Right lobe of liver (tissue), 6 donors: ENCODE measurements around the gene CFLAR. TPM values are rescaled to one million over a fixed set of nuclear protein-coding genes. Genes with fewer than 3 reads are reported as not detected.
"Not testable (repeated sequence)": the region's sequence is repeated elsewhere in the genome, so short reads cannot be mapped to it uniquely, and the experiment has no call there.

Experiments
- ATAC-seq, 4 donors: fragments of 200-7000 bp; cut with Tn5 transposase; one replicate each; pipeline ENCODE4 v1.9.1; 2020; ENCODE audit warnings: mild to moderate bottlenecking in 4 of 4, moderate library complexity in 4 of 4
- DNase-seq, 3 donors: peaks; one replicate each; pipeline ENCODE4 v3.0.0-alpha.2; 2020
- H3K27ac ChIP-seq, 3 donors: fragments of 200-600 bp; one replicate each; pipeline ENCODE4 v1.8.0; 2022
- H3K27me3 ChIP-seq, 2 donors: fragments of 200-600 bp; one replicate each; pipeline ENCODE4 v1.8.0; 2022
- H3K36me3 ChIP-seq, 4 donors: fragments of 200-600 bp; sonication (generic) in 1 of 4; one replicate each; pipeline versions ENCODE4 v1.5.1 to v1.8.0; 2017 to 2022; ENCODE audit warnings: control low read depth in 1 of 4
- H3K4me1 ChIP-seq, 4 donors: fragments of 200-600 bp; sonication (generic) in 1 of 4; one replicate each; pipeline versions ENCODE4 v1.5.1 to v1.8.0; 2017 to 2022; ENCODE audit warnings: control low read depth in 1 of 4
- H3K4me3 ChIP-seq, 3 donors: fragments of 200-600 bp; one replicate each; pipeline ENCODE4 v1.8.0; 2022
- H3K9me3 ChIP-seq, 4 donors: fragments of 200-600 bp; sonication (generic) in 1 of 4; one replicate each; pipeline versions ENCODE4 v1.5.1 to v1.8.0; 2017 to 2022; ENCODE audit warnings: control low read depth in 1 of 4
- CTCF ChIP-seq, 4 donors: fragments of 200-600 bp in 3 of 4; fragments of 450-650 bp in 1 of 4; IDR thresholded peaks; one replicate each; pipeline versions ENCODE4 v1.5.1 to v1.8.0; 2016 to 2022; ENCODE audit warnings: antibody characterized with exemption in 4 of 4, mild to moderate bottlenecking in 2 of 4
- POLR2A ChIP-seq: fragments of 450-650 bp; IDR thresholded peaks from one replicate; pipeline ENCODE4 v1.6.1; 2017; ENCODE audit warnings: antibody characterized with exemption, mild to moderate bottlenecking
- WGBS: methylation state at CpG from one replicate; pipeline ENCODE4 v1.1.6; 2018; ENCODE audit warnings: low coverage, low lambda C conversion rate; ENCODE audit not compliant: insufficient coverage; ENCODE audit errors: missing lambda C conversion rate; 5-methylcytosine and 5-hydroxymethylcytosine counted together
- intact Hi-C, 2 donors: fragments of 100-400 bp; cut with DNase I; formaldehyde crosslinking; loops; one replicate each; pipeline versions ENCODE4 v1.11.2 to v1.14.1; 2022
- total RNA-seq, 6 experiments: library from RNA; depleted of rRNA in 2 of 6; stranded (reverse); fragments of >200 nt in 2 of 6; fragmentation: NEBNext Ultra II Directional in 3 of 6; extraction: Animal tissue kit (Norgen Biotek cat#: 25700) in 3 of 6; gene quantifications; one replicate each; pipeline versions ENCODE4 v1.1.0 to v1.2.4, GENCODE V29; 2016 to 2023
- donor health status: DM: no; HTN: yes; CAD: no.
- donor health status: DM: no; HTN: no; CAD: no.
- donor health status: DM: no; HTN: no; CAD: no.
- donor health status: DM: no; HTN: yes; CAD: no.
- donor health status: DM: no; HTN: yes; CAD: no.

The CFLAR gene
- total RNA-seq, 6 experiments from 2014 or later, result 50.2 to 85.4 (median 66.3) TPM

DNA sequence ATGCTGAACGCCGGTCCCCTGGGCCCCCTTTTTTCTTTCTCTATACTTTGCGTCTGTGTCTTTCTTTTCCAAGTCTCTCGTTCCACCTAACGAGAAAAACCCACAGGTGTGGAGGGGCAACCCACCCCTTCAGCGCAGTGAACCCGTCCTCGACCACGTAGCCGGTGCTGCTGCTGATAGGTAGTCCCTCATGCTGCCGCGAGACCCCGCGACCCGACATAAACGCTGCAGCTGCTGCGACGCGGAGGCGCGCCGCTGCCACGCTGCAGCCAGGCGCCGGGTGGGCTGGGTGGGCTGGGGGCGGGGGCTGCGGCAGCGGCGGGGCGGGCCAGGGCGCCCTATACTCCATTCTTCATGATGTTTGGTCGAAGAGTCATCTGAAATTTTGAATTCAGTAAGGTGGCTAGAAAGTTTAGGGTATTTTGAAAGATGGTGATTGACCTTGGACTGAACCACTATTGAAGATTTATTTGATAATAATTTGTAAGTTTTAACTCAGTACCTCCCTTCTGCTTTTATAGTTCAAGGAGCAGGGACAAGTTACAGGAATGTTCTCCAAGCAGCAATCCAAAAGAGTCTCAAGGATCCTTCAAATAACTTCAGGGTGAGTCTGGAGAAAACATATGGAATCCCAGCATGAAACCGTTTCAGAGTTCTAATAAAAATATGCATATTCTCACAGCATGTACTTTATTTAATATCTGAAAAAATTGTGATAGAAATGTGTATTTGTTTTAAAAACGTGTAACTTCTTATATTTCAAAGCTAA, 24.1 kb downstream of the CFLAR start:
- Histone ChIP-seq H3K27me3 (no peaks in the 10 kb centered on the region), H3K4me1 (peaks cover 0 to 13% (median 6%) of the 10 kb centered on the region in 4 donors), H3K9me3 (no peaks in the 10 kb centered on the region), H3K36me3 (peaks cover 4 to 84% (median 47%) of the 10 kb centered on the region in 4 donors), H3K27ac (no peak overlapping the region), H3K4me3 (no peak overlapping the region)
- intact Hi-C loops, result no loop called here
- TF ChIP-seq CTCF (IDR thresholded peaks at IDR 0.05), result no peak
- TF ChIP-seq POLR2A, result no peak
- ATAC-seq (no peak), DNase-seq (no peak)
- WGBS, result 82% methylated on average over 26 of the region's 34 CpGs

- intact Hi-C loops, result no loop called here
- ATAC-seq (peak; percentile 59 to 90 (median 82)), DNase-seq (no peak)
- Histone ChIP-seq H3K4me1 (peaks cover 0 to 30% (median 14%) of the 10 kb centered on the region in 4 donors), H3K27ac (no peak overlapping the region), H3K9me3 (no peaks in the 10 kb centered on the region), H3K36me3 (peaks cover 0 to 47% (median 30%) of the 10 kb centered on the region in 4 donors), H3K4me3 (no peak overlapping the region), H3K27me3 (no peaks in the 10 kb centered on the region)
- TF ChIP-seq CTCF (IDR thresholded peaks at IDR 0.05) (no peak), POLR2A (no peak)
- WGBS, result 47% methylated on average over 5 of the region's 5 CpGs
These were observed 28.4 kb downstream of the CFLAR start for GRCh38 chr2:201144101-201145051.

DNA sequence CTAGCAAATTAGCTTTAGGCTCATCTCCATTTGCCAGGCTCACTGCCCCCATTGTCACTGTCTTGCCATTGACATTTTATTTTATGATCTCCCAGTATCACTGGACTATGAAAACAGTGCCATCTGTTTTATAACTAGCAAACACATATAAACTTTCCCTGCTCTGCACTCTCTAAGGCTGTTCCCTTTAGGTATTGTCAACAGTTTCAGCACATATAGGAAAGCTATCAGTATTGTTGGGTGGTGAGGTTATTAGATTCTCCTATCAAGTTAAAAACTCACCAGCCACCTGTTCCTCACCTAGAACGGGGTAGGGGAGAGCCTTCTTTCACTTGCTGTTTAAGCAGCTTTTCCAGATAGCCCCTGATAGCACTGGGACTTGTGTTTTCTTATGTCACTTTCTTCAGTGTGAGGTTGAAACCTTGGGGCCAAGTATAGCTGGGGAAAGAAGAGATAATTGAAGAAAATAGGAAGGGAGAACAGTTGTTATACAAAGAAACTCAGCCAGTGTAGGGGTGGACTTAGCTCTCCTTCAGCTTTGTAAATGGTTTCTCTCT, 32.5 kb downstream of the CFLAR start:
- no peaks in the 10 kb centered on the region for H3K27me3 ChIP-seq
- no peaks in the 10 kb centered on the region for H3K9me3 ChIP-seq
- H3K27ac ChIP-seq, result peak overlapping the region; percentile 36 to 65 (median 44)
- intact Hi-C loops, result no loop called here
- peaks cover 0 to 32% (median 16%) of the 10 kb centered on the region in 4 donors for H3K4me1 ChIP-seq
- no peak overlapping the region for H3K4me3 ChIP-seq
- no peak for DNase-seq
- ATAC-seq, result no peak
- TF ChIP-seq POLR2A (no peak), CTCF (IDR thresholded peaks at IDR 0.05) (no peak)
- peaks cover 0 to 43% (median 22%) of the 10 kb centered on the region in 4 donors for H3K36me3 ChIP-seq
- WGBS, result 78% methylated on average over 1 of the region's 1 CpG

DNA sequence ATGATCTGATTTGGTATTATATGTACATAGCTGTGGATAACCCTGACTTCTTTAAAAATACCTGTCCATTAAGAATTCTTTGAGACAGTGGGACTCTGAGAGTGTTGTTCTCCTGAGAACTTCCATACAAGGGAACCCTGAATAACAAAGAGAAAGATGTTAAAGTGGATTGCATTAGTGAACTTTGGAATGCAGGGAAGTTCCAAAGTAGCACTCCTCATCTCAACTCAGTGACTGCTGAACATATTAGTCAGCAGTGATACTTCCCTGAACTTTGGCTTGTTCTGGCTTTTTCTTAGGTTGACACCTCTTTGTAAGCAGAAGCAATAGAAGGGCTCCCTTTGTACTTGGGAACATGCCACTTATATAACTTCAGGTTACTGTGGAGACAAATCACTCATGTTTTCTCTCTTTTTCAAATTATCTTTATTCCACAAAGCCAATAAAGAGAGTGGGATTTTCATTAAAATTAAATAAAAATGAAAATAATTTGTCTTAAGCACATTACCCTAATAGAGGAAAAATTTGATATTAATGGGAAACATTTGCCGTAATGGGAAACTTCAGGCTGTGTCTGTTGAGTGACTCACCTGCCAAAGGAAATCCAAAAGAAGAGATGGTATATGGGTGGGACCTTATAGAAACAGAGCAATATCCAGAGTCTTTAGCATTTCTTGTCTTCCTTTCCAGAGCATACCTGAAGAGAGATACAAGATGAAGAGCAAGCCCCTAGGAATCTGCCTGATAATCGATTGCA, 33.3 kb downstream of the CFLAR start:
- ATAC-seq (peak; percentile 68 to 86 (median 77)), DNase-seq (no peak)
- H3K9me3 ChIP-seq, result no peaks in the 10 kb centered on the region
- peaks cover 0 to 48% (median 24%) of the 10 kb centered on the region in 4 donors for H3K36me3 ChIP-seq
- no peak overlapping the region for H3K4me3 ChIP-seq
- WGBS, result 93% methylated on average over 1 of the region's 2 CpGs
- H3K27ac ChIP-seq, result peak overlapping the region; percentile 64 to 79 (median 65)
- no peaks in the 10 kb centered on the region for H3K27me3 ChIP-seq
- TF ChIP-seq CTCF (IDR thresholded peaks at IDR 0.05) (no peak), POLR2A (no peak)
- H3K4me1 ChIP-seq, result peaks cover 0 to 25% (median 12%) of the 10 kb centered on the region in 4 donors
- intact Hi-C loops, result no loop called here

GRCh38 chr2:201149821-201150165, 33.8 kb downstream of the CFLAR start:
- no CpG with 5 or more reads among the region's 8 CpGs for WGBS
- ATAC-seq, intact Hi-C loops, DNase-seq, H3K4me3 ChIP-seq, H3K9me3 ChIP-seq, H3K27me3 ChIP-seq: not testable (repeated sequence)
- peaks cover 0 to 53% (median 27%) of the 10 kb centered on the region in 4 donors for H3K36me3 ChIP-seq
- peak overlapping the region; percentile 64 to 79 (median 65) for H3K27ac ChIP-seq
- H3K4me1 ChIP-seq, result peaks cover 0 to 21% (median 10%) of the 10 kb centered on the region in 4 donors
